SK-N-SH (cell line): ENCODE measurements around the gene DYNC2LI1.

ENCODE experiments used
- EZH2phosphoT487 ChIP-seq: fragments of 200-600 bp; sonication (generic); IDR thresholded peaks from 2 replicates; pipeline ENCODE4 v1.6.1; 2017; ENCODE audit warnings: low read depth, mixed run types, mild to moderate bottlenecking, antibody characterized with exemption, moderate library complexity, borderline replicate concordance
- FOXM1 ChIP-seq: IDR thresholded peaks from 2 replicates; pipeline ENCODE4 v1.4.0; 2012; ENCODE audit warnings: low read depth, mild to moderate bottlenecking
- POLR2AphosphoS5 ChIP-seq: IDR thresholded peaks from 2 replicates; pipeline ENCODE4 v1.6.1; 2012; ENCODE audit warnings: low read depth, low read length
- TF ChIP-seq, protein P1 (sequence below): fragments of 200-600 bp; sonication (generic); IDR thresholded peaks from 2 replicates; pipeline ENCODE4 v1.6.1; 2017; ENCODE audit warnings: antibody characterized with exemption, mild to moderate bottlenecking, moderate library complexity

DNA sequence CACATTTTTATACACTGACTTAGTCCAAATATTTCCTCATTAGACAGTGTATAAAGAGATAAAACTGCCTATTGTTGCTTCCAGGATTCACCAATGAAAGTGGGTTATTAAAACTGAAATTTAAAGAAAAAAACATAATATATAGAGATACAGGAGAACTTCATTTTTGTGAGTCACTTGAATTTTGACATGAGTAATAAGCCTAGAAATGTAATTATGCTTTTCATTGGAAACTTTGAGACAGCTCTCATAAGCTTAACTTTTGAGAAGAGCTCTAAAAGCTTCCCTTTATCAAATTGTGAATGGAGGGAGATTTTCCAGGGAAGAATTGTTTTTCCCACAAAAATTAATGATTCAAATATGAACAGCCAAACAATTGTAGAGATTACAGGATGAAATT, 14.1 kb downstream of the DYNC2LI1 start:
- TF ChIP-seq FOXM1 (no peak), EZH2phosphoT487 (no peak), POLR2AphosphoS5 (no peak)
- TF ChIP-seq, protein P1, sequence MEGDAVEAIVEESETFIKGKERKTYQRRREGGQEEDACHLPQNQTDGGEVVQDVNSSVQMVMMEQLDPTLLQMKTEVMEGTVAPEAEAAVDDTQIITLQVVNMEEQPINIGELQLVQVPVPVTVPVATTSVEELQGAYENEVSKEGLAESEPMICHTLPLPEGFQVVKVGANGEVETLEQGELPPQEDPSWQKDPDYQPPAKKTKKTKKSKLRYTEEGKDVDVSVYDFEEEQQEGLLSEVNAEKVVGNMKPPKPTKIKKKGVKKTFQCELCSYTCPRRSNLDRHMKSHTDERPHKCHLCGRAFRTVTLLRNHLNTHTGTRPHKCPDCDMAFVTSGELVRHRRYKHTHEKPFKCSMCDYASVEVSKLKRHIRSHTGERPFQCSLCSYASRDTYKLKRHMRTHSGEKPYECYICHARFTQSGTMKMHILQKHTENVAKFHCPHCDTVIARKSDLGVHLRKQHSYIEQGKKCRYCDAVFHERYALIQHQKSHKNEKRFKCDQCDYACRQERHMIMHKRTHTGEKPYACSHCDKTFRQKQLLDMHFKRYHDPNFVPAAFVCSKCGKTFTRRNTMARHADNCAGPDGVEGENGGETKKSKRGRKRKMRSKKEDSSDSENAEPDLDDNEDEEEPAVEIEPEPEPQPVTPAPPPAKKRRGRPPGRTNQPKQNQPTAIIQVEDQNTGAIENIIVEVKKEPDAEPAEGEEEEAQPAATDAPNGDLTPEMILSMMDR: no peak
